ENCODE measurements around the gene PYURF.
"Not testable (repeated sequence)": the region's sequence is repeated elsewhere in the genome, so short reads cannot be mapped to it uniquely, and the experiment has no call there.

The PYURF gene, protein sequence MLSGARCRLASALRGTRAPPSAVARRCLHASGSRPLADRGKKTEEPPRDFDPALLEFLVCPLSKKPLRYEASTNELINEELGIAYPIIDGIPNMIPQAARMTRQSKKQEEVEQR

DNA sequence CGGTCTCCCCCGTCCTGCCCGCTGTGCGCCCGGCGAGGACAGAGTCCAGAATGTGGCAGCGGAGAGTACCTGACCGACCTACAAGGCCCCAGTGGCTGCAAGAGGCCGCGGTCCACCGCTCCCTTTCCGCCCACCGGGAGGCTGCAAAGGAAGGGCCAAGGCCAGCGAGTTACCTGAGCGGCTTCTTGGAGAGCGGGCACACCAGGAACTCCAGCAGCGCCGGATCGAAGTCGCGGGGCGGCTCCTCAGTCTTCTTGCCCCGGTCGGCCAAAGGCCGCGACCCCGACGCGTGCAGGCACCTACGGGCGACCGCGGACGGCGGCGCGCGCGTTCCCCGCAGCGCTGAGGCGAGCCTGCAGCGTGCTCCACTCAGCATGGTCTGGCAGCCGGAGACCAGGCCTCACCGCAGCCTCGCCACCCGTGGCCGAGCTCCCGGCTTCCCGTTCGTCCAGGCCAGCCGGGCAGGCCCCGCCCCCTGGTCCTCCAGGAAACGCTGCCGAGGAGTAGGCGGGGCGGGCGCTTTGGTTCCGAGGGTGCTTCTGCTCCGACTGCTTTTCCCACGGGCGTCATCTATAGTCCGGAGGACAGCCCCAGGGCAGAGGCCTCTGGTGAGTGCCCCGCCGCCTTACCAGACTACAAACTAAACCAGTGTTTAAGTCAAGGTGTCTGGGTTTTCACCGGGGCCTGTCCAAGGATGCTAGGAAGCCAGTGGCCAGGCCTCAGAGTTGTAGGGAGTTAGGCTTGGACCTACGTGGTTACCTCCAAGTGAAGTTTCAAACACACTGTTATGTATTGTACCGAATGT, at the start of gene PYURF:
Gene PYURF (minus strand): TSS at position 452 of the 805 bp plus-strand sequence. CDS start 76 bp downstream, at position 376.
- no peak for DNase-seq (ENCODE audit: low read depth)

- DNase-seq (ENCODE audit: low read depth), result no peak
Observed at GRCh38 chr4:88570001-88570400, 46.4 kb upstream of the PYURF start.

DNA sequence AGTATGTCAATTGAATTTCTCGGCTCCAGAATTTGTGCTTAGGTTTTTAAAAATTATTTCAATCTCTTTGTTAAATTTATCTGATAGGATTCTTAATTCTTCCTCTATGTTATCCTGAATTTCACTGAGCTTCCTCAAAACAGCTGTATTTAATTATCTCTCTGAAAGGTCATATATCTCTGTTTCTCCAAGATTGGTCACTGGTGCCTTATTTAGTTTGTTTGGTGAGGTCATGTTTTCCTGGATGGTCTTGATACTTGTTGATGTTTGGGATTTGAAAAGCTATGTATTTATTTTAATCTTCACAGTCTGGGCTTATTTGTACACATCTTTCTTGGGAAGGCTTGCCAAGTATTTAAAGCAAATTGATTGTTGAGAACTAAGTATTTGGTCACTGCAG, 44.0 kb upstream of the PYURF start:
- DNase-seq (ENCODE audit: low read depth), result no peak

- DNase-seq (ENCODE audit: low read depth), result no peak
Observed at GRCh38 chr4:88549815-88550214, 26.2 kb upstream of the PYURF start.

DNA sequence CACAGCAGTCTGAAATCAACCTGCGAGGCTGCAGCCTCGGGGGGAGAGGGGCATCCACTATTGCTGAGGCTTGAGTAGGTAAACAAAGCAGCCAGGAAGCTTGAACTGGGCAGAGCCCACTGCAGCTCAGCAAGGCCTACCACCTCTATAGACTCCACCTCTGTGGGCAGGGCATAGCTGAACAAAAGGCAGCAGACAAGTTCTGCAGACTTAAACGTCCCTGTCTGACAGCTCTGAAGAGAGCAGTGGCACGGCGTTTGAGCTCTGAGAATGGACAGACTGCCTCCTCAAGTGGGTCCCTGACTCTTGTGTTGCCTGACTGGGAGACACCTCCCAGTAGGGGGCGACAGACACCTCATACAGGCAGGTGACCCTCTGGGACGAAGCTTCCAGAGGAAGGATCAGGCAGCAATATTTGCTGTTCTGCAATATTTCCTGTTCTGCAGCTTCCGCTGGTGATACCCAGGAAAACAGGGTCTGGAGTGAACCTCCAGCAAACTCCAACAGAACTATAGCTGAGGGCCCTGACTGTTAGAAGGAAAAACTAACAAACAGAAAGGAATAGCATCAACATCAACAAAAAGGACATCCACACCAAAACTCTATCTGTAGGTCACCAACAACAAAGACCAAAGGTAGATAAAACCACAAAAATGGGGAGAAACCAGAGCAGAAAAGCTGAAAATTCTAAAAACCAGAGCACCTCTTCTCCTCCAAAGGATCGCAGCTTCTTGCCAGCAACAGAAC, 15.9 kb upstream of the PYURF start:
- not testable (repeated sequence) for DNase-seq (ENCODE audit: low read depth)

GRCh38 chr4:88537709-88538108, 14.1 kb upstream of the PYURF start:
- no peak for DNase-seq (ENCODE audit: low read depth)

- no peak for DNase-seq (ENCODE audit: low read depth)
Observed at GRCh38 chr4:88535090-88535755, 11.6 kb upstream of the PYURF start.

- no peak for DNase-seq (ENCODE audit: low read depth)
Observed at GRCh38 chr4:88533937-88534750, 10.6 kb upstream of the PYURF start.

- no peak for DNase-seq (ENCODE audit: low read depth)
Observed at GRCh38 chr4:88533088-88533790, 9.7 kb upstream of the PYURF start.

GRCh38 chr4:88531549-88531948, 8.0 kb upstream of the PYURF start:
- DNase-seq (ENCODE audit: low read depth), result no peak

GRCh38 chr4:88528861-88529260, 5.3 kb upstream of the PYURF start:
- no peak for DNase-seq (ENCODE audit: low read depth)

DNA sequence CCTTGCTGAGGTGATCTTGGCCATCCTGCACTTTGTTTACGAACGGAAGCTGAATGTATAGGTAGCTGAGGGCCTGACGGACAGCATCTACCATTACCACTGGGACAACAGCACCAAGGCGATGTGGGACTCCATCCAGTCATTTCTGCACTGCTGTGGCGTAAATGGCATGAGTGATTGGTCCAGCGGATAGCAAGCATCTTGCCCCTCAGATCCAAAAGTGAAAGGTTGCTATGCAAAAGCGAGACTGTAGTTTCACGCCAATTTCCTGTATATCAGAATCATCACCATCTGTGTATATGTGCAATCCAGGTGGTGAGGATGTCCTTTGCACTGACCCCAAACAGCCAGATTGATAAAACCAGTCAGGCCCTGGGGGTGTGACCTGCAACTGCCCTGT, 4.2 kb upstream of the PYURF start:
- no peak for DNase-seq (ENCODE audit: low read depth)

- no peak for DNase-seq (ENCODE audit: low read depth)
Observed at GRCh38 chr4:88526221-88526815, 2.7 kb upstream of the PYURF start.

DNA sequence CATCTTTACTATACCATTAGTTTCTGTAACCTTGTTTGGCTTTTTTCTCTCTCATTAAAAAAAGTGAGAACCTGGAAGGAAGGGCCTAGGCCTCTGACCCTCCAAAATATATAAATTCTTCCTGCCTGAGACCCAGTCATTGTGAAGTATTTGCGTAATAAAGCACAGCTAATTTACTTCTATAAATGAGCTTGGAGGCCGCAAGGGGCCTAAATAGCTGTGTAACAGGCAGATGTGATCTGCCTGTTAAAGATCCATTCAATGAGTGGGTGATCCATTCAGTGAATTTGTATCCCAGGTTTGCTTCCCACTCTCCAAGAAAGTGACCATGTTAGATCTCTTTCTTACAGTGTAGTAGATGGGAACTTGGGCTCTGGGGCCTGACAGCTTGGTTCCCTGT, 595 bp upstream of the PYURF start:
- DNase-seq (ENCODE audit: low read depth), result no peak

- no peak for DNase-seq (ENCODE audit: low read depth)
Observed at GRCh38 chr4:88522702-88523324, 763 bp downstream of the PYURF start.

GRCh38 chr4:88518911-88519310, 4.7 kb downstream of the PYURF start:
- DNase-seq (ENCODE audit: low read depth), result no peak

GRCh38 chr4:88517825-88518224, 5.8 kb downstream of the PYURF start:
- no peak for DNase-seq (ENCODE audit: low read depth)

- no peak for DNase-seq (ENCODE audit: low read depth)
Observed at GRCh38 chr4:88516746-88517145, 6.8 kb downstream of the PYURF start.

DNA sequence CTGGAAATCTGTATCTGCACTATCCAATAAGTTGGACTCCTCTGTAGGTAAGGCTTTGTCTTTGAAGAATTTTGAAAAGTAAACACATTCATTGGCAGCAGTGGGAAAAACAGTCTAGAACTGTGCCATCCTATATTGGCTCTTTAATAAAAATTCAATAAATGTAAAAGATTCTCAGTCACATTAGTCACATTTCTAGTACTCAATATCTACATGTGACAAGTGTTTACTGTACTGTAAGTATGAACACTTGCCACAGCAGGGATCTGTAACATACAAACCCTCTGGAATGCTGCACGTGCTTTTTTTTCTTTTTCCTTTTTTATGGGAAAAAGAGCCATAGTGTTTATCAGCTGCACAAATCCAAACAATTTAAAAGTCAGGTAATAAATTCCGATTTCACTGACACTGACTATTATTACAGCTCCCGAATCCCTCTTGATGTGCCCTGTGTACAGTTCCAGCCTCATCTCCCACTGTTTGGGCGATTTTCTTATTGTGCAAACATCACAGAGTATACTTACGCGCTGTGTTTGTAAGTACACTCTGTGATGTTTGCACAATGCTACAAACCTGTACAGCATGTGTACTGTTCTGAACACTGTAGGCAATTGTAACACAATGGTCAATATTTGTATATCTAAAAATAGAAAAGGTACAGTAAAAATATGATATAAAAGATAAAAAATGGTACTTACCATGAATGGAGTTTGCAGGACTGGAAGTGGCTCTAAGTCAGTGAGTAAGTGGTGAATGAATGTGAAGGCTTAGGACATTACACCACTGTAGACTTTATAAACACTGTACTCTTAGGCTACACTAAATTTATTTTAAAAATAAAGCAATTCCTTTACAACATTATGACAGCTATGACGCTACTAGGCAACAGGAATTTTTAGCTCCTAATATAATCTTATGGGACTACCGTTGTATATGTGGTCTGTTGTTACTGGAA, 8.7 kb downstream of the PYURF start:
- no peak for DNase-seq (ENCODE audit: low read depth)
